Measurements from ENCODE around the gene OR14J1. TPM values are rescaled to one million over a fixed set of nuclear protein-coding genes. Genes with fewer than 3 reads are reported as not detected.

The OR14J1 gene, protein sequence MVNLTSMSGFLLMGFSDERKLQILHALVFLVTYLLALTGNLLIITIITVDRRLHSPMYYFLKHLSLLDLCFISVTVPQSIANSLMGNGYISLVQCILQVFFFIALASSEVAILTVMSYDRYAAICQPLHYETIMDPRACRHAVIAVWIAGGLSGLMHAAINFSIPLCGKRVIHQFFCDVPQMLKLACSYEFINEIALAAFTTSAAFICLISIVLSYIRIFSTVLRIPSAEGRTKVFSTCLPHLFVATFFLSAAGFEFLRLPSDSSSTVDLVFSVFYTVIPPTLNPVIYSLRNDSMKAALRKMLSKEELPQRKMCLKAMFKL
- total RNA-seq (not detected), polyA plus RNA-seq (not detected)

DNA sequence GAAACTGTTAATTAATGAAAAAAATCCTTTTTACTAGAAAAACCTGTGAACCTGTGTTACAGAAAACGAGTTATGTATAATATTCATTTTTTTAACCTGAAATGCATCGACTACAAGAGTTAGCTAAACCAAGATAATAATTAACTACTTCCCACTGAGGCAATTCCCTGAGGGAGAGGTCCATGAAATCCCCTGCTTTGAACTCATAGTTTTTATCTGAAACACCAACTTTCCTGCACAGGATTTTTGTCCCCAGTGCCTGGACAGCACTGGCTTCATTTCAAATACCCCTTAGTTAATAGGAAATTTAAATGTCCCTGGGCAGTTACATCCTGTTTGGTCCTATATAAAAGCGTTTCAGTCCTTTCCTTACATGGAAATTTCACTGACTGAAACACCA lies at the start of gene OR14J1:
OR14J1 (plus strand) TSS at position 386 of the 400 bp plus-strand sequence. CDS start 4,989 bp downstream, outside the sequence.
- H3K36me3 ChIP-seq (ENCODE audit: control insufficient read depth in 4 of 4, insufficient read depth in 3 of 4, low read depth in 1 of 4, low read length in 3 of 4): no peaks in the 10 kb centered on the region
- DNase-seq (ENCODE audit: low spot score): no peak
- H3K9ac ChIP-seq (ENCODE audit: low read depth in 1 of 2, low read length in 2 of 2): no peak within 1 kb of the TSS
- H3K4me3 ChIP-seq (ENCODE audit: low read depth in 1 of 3, low read length in 3 of 3): no peak within 1 kb of the TSS
- peaks cover 0 to 5% (median 0%) of the 10 kb centered on the region in 4 donors for H3K27me3 ChIP-seq (ENCODE audit: control insufficient read depth in 4 of 4, insufficient read depth in 4 of 4, low read length in 3 of 4)
- no peaks in the 10 kb centered on the region for H3K9me3 ChIP-seq (ENCODE audit: control insufficient read depth in 4 of 4, low read length in 3 of 4)
- 32% methylated on average over 3 of the region's 3 CpGs for WGBS
- no peaks in the 10 kb centered on the region for H3K4me1 ChIP-seq (ENCODE audit: control insufficient read depth in 4 of 4, insufficient read depth in 4 of 4, low read length in 3 of 4)
- TF ChIP-seq NR2F2 (IDR thresholded peaks at IDR 0.05): no peak
- no peak for TF ChIP-seq RXRA (IDR thresholded peaks at IDR 0.05)
- TF ChIP-seq, protein P1, sequence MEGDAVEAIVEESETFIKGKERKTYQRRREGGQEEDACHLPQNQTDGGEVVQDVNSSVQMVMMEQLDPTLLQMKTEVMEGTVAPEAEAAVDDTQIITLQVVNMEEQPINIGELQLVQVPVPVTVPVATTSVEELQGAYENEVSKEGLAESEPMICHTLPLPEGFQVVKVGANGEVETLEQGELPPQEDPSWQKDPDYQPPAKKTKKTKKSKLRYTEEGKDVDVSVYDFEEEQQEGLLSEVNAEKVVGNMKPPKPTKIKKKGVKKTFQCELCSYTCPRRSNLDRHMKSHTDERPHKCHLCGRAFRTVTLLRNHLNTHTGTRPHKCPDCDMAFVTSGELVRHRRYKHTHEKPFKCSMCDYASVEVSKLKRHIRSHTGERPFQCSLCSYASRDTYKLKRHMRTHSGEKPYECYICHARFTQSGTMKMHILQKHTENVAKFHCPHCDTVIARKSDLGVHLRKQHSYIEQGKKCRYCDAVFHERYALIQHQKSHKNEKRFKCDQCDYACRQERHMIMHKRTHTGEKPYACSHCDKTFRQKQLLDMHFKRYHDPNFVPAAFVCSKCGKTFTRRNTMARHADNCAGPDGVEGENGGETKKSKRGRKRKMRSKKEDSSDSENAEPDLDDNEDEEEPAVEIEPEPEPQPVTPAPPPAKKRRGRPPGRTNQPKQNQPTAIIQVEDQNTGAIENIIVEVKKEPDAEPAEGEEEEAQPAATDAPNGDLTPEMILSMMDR (IDR thresholded peaks at IDR 0.05; ENCODE audit: low read depth, low read length, missing input control): no peak
- no peak for TF ChIP-seq GABPA (IDR thresholded peaks at IDR 0.05 in 1 of 2, conservative IDR thresholded peaks at IDR 0.05 in 1 of 2)
- TF ChIP-seq YY1 (IDR thresholded peaks at IDR 0.05): no peak
- TF ChIP-seq HNF4G (IDR thresholded peaks at IDR 0.05): no peak
- no peak for TF ChIP-seq HNF4A (conservative IDR thresholded peaks at IDR 0.05)
- TF ChIP-seq EGR1 (IDR thresholded peaks at IDR 0.05; ENCODE audit: low read depth in 2 of 2): no peak
- TF ChIP-seq TAF1 (conservative IDR thresholded peaks at IDR 0.05): no peak
- TF ChIP-seq, protein P2, sequence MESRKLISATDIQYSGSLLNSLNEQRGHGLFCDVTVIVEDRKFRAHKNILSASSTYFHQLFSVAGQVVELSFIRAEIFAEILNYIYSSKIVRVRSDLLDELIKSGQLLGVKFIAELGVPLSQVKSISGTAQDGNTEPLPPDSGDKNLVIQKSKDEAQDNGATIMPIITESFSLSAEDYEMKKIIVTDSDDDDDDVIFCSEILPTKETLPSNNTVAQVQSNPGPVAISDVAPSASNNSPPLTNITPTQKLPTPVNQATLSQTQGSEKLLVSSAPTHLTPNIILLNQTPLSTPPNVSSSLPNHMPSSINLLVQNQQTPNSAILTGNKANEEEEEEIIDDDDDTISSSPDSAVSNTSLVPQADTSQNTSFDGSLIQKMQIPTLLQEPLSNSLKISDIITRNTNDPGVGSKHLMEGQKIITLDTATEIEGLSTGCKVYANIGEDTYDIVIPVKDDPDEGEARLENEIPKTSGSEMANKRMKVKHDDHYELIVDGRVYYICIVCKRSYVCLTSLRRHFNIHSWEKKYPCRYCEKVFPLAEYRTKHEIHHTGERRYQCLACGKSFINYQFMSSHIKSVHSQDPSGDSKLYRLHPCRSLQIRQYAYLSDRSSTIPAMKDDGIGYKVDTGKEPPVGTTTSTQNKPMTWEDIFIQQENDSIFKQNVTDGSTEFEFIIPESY (IDR thresholded peaks at IDR 0.05): no peak
- TF ChIP-seq, protein P3, sequence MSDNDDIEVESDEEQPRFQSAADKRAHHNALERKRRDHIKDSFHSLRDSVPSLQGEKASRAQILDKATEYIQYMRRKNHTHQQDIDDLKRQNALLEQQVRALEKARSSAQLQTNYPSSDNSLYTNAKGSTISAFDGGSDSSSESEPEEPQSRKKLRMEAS (IDR thresholded peaks at IDR 0.05): no peak
- TF ChIP-seq, protein P4, sequence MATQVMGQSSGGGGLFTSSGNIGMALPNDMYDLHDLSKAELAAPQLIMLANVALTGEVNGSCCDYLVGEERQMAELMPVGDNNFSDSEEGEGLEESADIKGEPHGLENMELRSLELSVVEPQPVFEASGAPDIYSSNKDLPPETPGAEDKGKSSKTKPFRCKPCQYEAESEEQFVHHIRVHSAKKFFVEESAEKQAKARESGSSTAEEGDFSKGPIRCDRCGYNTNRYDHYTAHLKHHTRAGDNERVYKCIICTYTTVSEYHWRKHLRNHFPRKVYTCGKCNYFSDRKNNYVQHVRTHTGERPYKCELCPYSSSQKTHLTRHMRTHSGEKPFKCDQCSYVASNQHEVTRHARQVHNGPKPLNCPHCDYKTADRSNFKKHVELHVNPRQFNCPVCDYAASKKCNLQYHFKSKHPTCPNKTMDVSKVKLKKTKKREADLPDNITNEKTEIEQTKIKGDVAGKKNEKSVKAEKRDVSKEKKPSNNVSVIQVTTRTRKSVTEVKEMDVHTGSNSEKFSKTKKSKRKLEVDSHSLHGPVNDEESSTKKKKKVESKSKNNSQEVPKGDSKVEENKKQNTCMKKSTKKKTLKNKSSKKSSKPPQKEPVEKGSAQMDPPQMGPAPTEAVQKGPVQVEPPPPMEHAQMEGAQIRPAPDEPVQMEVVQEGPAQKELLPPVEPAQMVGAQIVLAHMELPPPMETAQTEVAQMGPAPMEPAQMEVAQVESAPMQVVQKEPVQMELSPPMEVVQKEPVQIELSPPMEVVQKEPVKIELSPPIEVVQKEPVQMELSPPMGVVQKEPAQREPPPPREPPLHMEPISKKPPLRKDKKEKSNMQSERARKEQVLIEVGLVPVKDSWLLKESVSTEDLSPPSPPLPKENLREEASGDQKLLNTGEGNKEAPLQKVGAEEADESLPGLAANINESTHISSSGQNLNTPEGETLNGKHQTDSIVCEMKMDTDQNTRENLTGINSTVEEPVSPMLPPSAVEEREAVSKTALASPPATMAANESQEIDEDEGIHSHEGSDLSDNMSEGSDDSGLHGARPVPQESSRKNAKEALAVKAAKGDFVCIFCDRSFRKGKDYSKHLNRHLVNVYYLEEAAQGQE (IDR thresholded peaks at IDR 0.05): no peak
- TF ChIP-seq, protein P5, sequence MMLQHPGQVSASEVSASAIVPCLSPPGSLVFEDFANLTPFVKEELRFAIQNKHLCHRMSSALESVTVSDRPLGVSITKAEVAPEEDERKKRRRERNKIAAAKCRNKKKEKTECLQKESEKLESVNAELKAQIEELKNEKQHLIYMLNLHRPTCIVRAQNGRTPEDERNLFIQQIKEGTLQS (IDR thresholded peaks at IDR 0.05): no peak
- TF ChIP-seq FOXA2 (IDR thresholded peaks at IDR 0.05): no peak
- no peak for TF ChIP-seq FOXA1 (IDR thresholded peaks at IDR 0.05)
- no peak for TF ChIP-seq JUND (IDR thresholded peaks at IDR 0.05)
- TF ChIP-seq SP1 (IDR thresholded peaks at IDR 0.05): no peak
- TF ChIP-seq RAD21 (IDR thresholded peaks at IDR 0.05): no peak
- H3K27ac ChIP-seq (ENCODE audit: low read depth in 1 of 2, low read length in 2 of 2): no peak within 1 kb of the TSS
